ENCODE data around the gene EMX2. TPM values are rescaled to one million over a fixed set of nuclear protein-coding genes. Genes with fewer than 3 reads are reported as not detected.

Gene EMX2
- total RNA-seq, 4 donors from 2014 or later, result 1.0 TPM; not detected in 3

- Histone ChIP-seq H3K4me1 (peaks cover 27 to 49% of the 10 kb centered on the region in 2 donors), H3K36me3 (no peaks in the 10 kb centered on the region), H3K9me3 (no peaks in the 10 kb centered on the region), H3K27me3 (peaks cover 62% of the 10 kb centered on the region), H3K27ac (peak overlapping the region in 1 of 3 donors; percentile 11), H3K4me3 (replicated peaks in 1 of 3) (peak overlapping the region in 2 of 3 donors; percentile 14 to 25)
- intact Hi-C loops (cut with DNase I), result no loop called here
- 3 to 6% methylated on average over 42 to 43 of the region's 90 CpGs for WGBS, 2 donors
- DNase-seq, result no peak
- TF ChIP-seq POLR2A (IDR thresholded peaks at IDR 0.05) (no peak), CTCF (IDR thresholded peaks at IDR 0.05) (no peak)
Observed at GRCh38 chr10:117543225-117544003, 868 bp downstream of the EMX2 start.

- Histone ChIP-seq H3K36me3 (no peaks in the 10 kb centered on the region), H3K27me3 (peaks cover 62% of the 10 kb centered on the region), H3K4me1 (peaks cover 27 to 49% of the 10 kb centered on the region in 2 donors), H3K9me3 (no peaks in the 10 kb centered on the region), H3K4me3 (replicated peaks in 1 of 3) (peak overlapping the region in 2 of 3 donors; percentile 6 to 25), H3K27ac (peak overlapping the region in 1 of 3 donors; percentile 11)
- no peak for TF ChIP-seq CTCF (IDR thresholded peaks at IDR 0.05)
- no peak for TF ChIP-seq POLR2A (IDR thresholded peaks at IDR 0.05)
- WGBS, 2 donors, result 3% methylated on average over 31 to 40 of the region's 41 CpGs
- DNase-seq, result no peak
- intact Hi-C loops (cut with DNase I), result no loop called here
Observed at GRCh38 chr10:117544004-117544701, 1.6 kb downstream of the EMX2 start.

GRCh38 chr10:117544711-117545140 lies 2.2 kb downstream of the EMX2 start:
- WGBS, 2 donors, result 4% methylated on average over 26 to 29 of the region's 29 CpGs
- H3K4me1 ChIP-seq, result peaks cover 27 to 49% of the 10 kb centered on the region in 2 donors
- peaks cover 62% of the 10 kb centered on the region for H3K27me3 ChIP-seq
- no peak for TF ChIP-seq CTCF (IDR thresholded peaks at IDR 0.05)
- no peak for TF ChIP-seq POLR2A (IDR thresholded peaks at IDR 0.05)
- H3K4me3 ChIP-seq (replicated peaks in 1 of 3), result peak overlapping the region in 1 of 3 donors; percentile 22
- intact Hi-C loops (cut with DNase I), result no loop called here
- H3K27ac ChIP-seq, result no peak overlapping the region
- no peaks in the 10 kb centered on the region for H3K9me3 ChIP-seq
- H3K36me3 ChIP-seq, result no peaks in the 10 kb centered on the region
- DNase-seq, result no peak

- H3K36me3 ChIP-seq, result no peaks in the 10 kb centered on the region
- H3K27me3 ChIP-seq, result peaks cover 62% of the 10 kb centered on the region
- H3K9me3 ChIP-seq, result no peaks in the 10 kb centered on the region
- TF ChIP-seq CTCF (IDR thresholded peaks at IDR 0.05), result no peak
- TF ChIP-seq POLR2A (IDR thresholded peaks at IDR 0.05), result no peak
- DNase-seq, result no peak
- intact Hi-C loops (cut with DNase I), result no loop called here
- H3K4me3 ChIP-seq (replicated peaks in 1 of 3), result peak overlapping the region in 1 of 3 donors; percentile 22
- 11 to 18% methylated on average over 20 to 24 of the region's 67 CpGs for WGBS, 2 donors
- no peak overlapping the region for H3K27ac ChIP-seq
- peaks cover 27 to 49% of the 10 kb centered on the region in 2 donors for H3K4me1 ChIP-seq
Observed at GRCh38 chr10:117545141-117546019, 2.8 kb downstream of the EMX2 start.
